Measurements from ENCODE around the gene CYB561D2. TPM values are rescaled to one million over a fixed set of nuclear protein-coding genes. Genes with fewer than 3 reads are reported as not detected.

The CYB561D2 gene
- total and polyA plus RNA-seq, 2 of the 13 experiments (the other 11 are each of a cell fraction or from before 2014, with no cell fraction given) = 11.1 to 17.2 TPM

DNA sequence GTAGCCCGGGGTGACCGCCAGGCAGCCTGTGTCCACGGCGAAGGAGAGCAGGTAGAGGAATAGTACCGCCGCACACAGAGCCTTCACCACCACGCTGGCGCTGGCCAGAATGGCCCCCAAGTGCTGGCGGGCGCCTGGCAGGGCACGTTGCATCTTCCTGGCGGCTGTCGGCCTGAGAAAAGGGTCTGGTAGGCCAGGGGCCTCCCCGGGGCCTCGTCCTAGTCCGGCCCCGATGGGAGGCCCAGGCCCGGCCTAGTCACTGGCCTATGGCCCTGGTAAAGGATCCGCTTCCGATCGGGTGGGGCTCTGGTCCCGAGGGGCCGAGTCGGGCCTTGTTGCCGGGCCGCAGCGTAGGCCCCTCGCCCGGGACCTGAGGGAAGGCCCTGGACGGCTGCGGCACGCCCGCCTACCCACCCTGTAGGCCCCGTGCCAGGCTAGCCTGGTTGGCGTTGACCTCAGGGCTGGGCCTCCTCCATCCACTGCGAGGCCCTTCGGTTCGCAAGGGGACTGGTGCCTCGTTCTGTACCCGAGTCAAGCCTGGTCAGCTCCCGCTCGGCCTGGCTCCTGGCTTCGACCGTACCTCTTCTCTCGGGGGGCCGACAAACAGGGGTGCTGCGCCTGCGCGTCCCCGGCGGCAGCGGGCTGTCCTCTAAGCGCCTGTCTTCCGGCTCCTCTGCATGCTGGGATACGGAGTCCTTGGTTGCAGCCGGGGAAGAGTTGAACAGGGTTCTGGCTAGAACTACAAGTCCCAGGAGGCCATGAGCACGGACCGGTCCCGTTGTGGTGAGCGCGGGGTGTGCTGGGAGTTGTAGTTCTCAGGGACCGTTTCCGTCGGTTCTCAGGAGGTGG, 8.5 kb downstream of the CYB561D2 start, which contains the start of gene TMEM115 (continued):
- TF ChIP-seq CEBPG (CRISPR knock-in tag; IDR thresholded peaks at IDR 0.05) (no peak; the same call in 1 of the 2 replicates), ZSCAN22 (CRISPR knock-in tag; IDR thresholded peaks at IDR 0.05) (no peak), SMARCC2 (IDR thresholded peaks at IDR 0.05) (no peak), PHF5A (CRISPR knock-in tag; IDR thresholded peaks at IDR 0.05; ENCODE audit: low read depth, unreplicated experiment) (peak; percentile 72), MTA3 (CRISPR knock-in tag; IDR thresholded peaks at IDR 0.05) (no peak), DMAP1 (CRISPR knock-in tag; IDR thresholded peaks at IDR 0.05) (peak; percentile 80; the same call in 1 of the 2 replicates), ZGPAT (CRISPR knock-in tag; IDR thresholded peaks at IDR 0.05) (peak; percentile 88), FOSL1 (CRISPR knock-in tag; IDR thresholded peaks at IDR 0.05; ENCODE audit: borderline replicate concordance) (no peak), ZNF747 (CRISPR knock-in tag; IDR thresholded peaks at IDR 0.05; ENCODE audit: borderline replicate concordance) (no peak), CSRNP1 (CRISPR knock-in tag; IDR thresholded peaks at IDR 0.05) (peak; percentile 60; the same call in 1 of the 2 replicates), ZNF788 (CRISPR knock-in tag; IDR thresholded peaks at IDR 0.05; ENCODE audit: borderline replicate concordance) (peak; percentile 77; the same call in 1 of the 2 replicates), POLR2AphosphoS2 (IDR thresholded peaks at IDR 0.05; ENCODE audit: low read depth, low read length) (no peak), ZNF224 (CRISPR knock-in tag; IDR thresholded peaks at IDR 0.05) (peak; percentile 95; the same call in 1 of the 2 replicates), NFRKB (IDR thresholded peaks at IDR 0.05) (no peak), SP1 (IDR thresholded peaks at IDR 0.05) (no peak), SP1 (CRISPR knock-in tag; IDR thresholded peaks at IDR 0.05) (no peak), ZNF792 (CRISPR knock-in tag; IDR thresholded peaks at IDR 0.05) (0 out of 2 replicates have a peak, but pooled peaks have one; percentile 48), POLR2AphosphoS5 (IDR thresholded peaks at IDR 0.05; ENCODE audit: low read depth, low read length) (peak; percentile 78), ERF (CRISPR knock-in tag; IDR thresholded peaks at IDR 0.05) (peak; percentile 84), ZNF12 (CRISPR knock-in tag; IDR thresholded peaks at IDR 0.05) (peak; percentile 22; the same call in 1 of the 2 replicates), NR2F2 (IDR thresholded peaks at IDR 0.05; ENCODE audit: borderline replicate concordance, low read depth) (no peak; the same call in 1 of the 2 replicates), AHR (CRISPR knock-in tag; IDR thresholded peaks at IDR 0.05) (peak; percentile 78; the same call in 1 of the 2 replicates), HMG20A (CRISPR knock-in tag; IDR thresholded peaks at IDR 0.05; ENCODE audit: borderline replicate concordance) (no peak), ZNF34 (CRISPR knock-in tag; IDR thresholded peaks at IDR 0.05; ENCODE audit: borderline replicate concordance) (0 out of 2 replicates have a peak, but pooled peaks have one; percentile 14), PAWR (CRISPR knock-in tag; IDR thresholded peaks at IDR 0.05; ENCODE audit: borderline replicate concordance) (no peak), ZNF644 (CRISPR knock-in tag; IDR thresholded peaks at IDR 0.05; ENCODE audit: low read depth) (no peak)
- TF ChIP-seq, protein P1, sequence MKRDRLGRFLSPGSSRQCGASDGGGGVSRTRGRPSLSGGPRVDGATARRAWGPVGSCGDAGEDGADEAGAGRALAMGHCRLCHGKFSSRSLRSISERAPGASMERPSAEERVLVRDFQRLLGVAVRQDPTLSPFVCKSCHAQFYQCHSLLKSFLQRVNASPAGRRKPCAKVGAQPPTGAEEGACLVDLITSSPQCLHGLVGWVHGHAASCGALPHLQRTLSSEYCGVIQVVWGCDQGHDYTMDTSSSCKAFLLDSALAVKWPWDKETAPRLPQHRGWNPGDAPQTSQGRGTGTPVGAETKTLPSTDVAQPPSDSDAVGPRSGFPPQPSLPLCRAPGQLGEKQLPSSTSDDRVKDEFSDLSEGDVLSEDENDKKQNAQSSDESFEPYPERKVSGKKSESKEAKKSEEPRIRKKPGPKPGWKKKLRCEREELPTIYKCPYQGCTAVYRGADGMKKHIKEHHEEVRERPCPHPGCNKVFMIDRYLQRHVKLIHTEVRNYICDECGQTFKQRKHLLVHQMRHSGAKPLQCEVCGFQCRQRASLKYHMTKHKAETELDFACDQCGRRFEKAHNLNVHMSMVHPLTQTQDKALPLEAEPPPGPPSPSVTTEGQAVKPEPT (CRISPR knock-in tag; IDR thresholded peaks at IDR 0.05; ENCODE audit: low read depth) = peak; percentile 50
- TF ChIP-seq, protein P2, sequence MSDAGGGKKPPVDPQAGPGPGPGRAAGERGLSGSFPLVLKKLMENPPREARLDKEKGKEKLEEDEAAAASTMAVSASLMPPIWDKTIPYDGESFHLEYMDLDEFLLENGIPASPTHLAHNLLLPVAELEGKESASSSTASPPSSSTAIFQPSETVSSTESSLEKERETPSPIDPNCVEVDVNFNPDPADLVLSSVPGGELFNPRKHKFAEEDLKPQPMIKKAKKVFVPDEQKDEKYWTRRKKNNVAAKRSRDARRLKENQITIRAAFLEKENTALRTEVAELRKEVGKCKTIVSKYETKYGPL (CRISPR knock-in tag; IDR thresholded peaks at IDR 0.05) = no peak; the same call in 1 of the 2 replicates
